Keratinocyte (primary cell): ENCODE results near the gene CKS1B.

Experiments
- CTCF ChIP-seq, 3 experiments: IDR thresholded peaks in 1 of 3; conservative IDR thresholded peaks in 1 of 3; optimal IDR thresholded peaks in 1 of 3; 2 replicates in 2 of 3; 3 replicates in 1 of 3; pipeline versions ENCODE3 to v1.5.1; 2011; ENCODE audit warnings: low read length in 3 of 3, mild to moderate bottlenecking in 3 of 3, moderate library complexity in 2 of 3, control low read depth in 1 of 3, inconsistent platforms in 1 of 3; ENCODE audit not compliant: insufficient read depth in 2 of 3; ENCODE audit errors: extremely low read depth in 1 of 3
- EZH2 ChIP-seq: IDR thresholded peaks from one replicate; pipeline ENCODE4 v1.6.1; 2012; ENCODE audit warnings: inconsistent platforms, mild to moderate bottlenecking, low read length, moderate library complexity

- TF ChIP-seq CTCF (optimal IDR thresholded peaks at IDR 0.05 in 1 of 3, IDR thresholded peaks at IDR 0.05 in 1 of 3, conservative IDR thresholded peaks at IDR 0.05 in 1 of 3; ENCODE audit: extremely low read depth in 1 of 3, insufficient read depth in 2 of 3, low read length in 3 of 3) (no peak), EZH2 (no peak)
Measured at GRCh38 chr1:155007251-155007828, 32.9 kb downstream of the CKS1B start.
